GM19395 (cell line): ENCODE results near the gene PLEKHA4.
"Not testable (repeated sequence)": the region's sequence is repeated elsewhere in the genome, so short reads cannot be mapped to it uniquely, and the experiment has no call there.

Experiments used
- ATAC-seq: cut with Tn5 transposase; IDR thresholded peaks from one replicate; pipeline ENCODE4 v1.9.1; 2021; ENCODE audit warnings: mild to moderate bottlenecking, moderate library complexity; ENCODE audit not compliant: unreplicated experiment

The PLEKHA4 gene

GRCh38 chr19:48867123-48867745 lies 1.2 kb downstream of the PLEKHA4 start:
- no peak for ATAC-seq

DNA sequence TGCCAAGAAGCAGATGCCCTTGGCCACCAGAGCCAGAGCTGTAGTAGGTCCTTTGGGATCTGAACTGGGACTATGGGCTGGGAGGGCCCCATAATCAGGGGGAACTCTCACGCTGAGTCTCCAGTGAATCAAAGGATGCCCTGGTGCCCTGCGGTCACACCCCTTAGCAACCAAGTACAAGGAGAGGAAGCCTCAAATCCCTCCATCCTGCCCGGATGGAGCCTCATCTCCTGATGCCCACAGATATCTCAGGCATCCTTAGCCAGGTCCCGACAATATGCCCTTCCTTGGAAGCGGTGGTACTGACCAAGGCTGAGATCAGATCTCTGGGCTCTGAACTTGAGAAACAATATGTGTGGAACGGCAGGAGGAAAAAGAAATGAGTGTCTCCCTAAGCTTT lies 1.7 kb downstream of the PLEKHA4 start:
- no peak for ATAC-seq

- ATAC-seq = no peak
These were observed 5.6 kb downstream of the PLEKHA4 start for GRCh38 chr19:48862827-48863226.

DNA sequence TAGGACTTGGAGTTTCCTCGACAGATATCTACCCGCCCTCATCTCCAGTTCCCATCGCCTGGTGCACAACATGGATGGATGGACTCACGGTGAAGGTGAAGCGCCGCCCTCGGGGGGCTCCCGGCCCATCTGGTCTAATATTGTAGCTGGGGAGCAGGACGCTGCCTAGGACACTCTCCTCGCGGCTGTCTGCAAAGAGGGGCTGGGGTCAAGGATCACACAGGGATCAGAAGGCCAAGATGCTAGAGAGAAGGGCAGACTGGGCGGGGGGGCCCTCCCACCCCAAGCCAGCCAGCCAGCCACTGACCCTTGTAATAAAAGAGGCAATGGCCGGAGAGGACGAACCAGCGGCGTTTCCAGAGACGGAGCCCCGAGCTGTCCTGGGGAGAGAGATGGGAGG lies 7.1 kb downstream of the PLEKHA4 start:
- no peak for ATAC-seq

GRCh38 chr19:48859711-48860572 lies 8.5 kb downstream of the PLEKHA4 start:
- ATAC-seq = peak; percentile 67

DNA sequence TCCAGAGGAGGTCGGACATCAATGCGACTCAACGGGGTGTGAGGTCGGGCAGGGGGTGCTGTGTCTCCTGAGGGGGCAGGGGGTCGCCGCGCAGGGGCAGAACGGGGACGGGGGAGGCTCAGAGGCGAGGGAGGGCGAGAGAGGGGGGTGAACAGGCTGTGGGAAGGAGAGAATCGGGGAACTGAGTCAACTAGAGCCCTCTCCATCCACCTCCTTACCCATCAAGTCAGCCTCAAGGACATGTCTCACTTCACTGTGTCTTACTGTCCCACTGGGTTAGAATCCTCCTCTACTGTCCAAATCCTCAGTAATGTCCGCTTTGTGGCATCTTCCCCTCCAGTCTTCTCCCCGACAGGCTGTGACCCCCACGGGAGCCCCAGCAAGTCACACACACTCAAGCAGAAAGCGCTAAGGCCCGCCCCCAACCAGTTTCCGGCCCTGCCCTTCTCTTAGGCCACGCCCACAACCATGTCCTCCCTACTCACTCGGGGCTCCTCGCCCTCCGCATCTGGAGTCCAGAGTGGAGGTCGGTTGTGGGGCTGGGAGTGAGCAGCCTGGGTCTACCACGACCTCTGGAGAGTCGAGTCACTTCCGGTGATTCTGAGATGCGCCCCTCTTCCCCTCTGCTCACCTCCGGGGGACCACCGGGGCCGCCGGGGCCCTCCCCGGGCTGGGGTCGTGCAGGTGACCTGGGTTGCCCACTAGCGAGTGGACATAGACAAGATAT lies 9.3 kb downstream of the PLEKHA4 start:
- ATAC-seq = no peak

GRCh38 chr19:48856921-48857320 lies 11.5 kb downstream of the PLEKHA4 start:
- no peak for ATAC-seq

GRCh38 chr19:48854103-48854502 lies 14.3 kb downstream of the PLEKHA4 start:
- no peak for ATAC-seq

DNA sequence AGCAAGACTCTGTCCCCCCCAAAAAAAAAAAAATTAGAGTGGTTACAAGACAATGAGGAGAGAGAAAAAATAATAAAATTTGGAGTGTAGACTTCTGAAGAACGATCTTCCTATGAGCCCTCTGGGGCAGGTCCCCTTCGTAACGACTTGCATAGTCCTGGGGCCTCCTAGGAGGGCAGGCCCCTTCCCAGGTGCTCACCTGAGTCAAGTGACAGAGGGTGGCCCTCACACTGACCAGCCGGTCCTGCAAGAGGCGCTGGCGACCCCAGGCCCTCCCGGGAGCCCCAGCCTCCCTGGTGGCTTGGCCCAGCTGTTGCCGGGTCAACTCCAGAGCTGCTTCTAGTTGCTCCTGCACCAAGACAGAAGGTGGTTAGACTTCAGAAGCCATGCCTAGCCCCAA lies 14.9 kb downstream of the PLEKHA4 start:
- ATAC-seq = no peak

- ATAC-seq = no peak
These were observed 16.1 kb downstream of the PLEKHA4 start for GRCh38 chr19:48852292-48852691.

GRCh38 chr19:48846659-48847058 lies 21.8 kb downstream of the PLEKHA4 start:
- ATAC-seq = not testable (repeated sequence)

DNA sequence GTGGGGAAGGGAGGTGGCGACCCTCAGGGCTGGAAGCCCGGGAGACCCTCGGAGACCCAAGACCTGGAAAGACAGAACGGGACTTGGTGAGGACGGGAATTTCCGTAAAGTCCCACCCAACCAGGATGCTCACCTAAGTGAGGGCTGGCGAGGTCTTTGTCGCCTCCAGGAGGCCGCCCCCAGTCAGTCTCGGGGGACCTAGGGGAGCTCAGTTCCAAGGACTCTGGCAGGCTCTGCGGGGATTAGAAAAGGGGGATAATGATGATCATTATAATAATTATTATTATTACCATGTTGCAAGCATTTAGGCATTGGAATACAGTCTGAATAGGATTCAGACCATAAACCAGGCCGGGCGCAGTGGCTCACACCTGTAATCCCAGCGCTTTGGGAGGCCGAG lies 23.0 kb downstream of the PLEKHA4 start:
- no peak for ATAC-seq

DNA sequence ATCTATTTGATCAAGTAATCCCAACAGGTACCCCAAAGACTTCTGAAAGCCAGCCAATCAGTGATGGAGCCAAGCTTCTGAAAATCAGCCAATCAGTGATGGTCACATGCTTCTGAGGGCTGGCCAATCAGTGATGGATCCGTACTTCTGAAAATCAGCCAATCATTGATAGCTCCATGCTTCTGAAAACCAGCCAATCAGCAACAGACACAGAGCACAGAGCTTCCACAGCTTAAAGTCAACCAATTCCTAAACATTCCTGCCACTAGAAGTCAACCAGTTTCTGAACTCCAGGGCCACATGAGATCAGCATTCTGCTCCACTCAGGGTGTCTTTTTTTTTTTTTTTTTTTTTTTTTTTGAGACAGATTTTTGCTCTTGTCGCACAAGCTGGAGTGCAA lies 23.9 kb downstream of the PLEKHA4 start:
- ATAC-seq = no peak

GRCh38 chr19:48842789-48843162 lies 25.6 kb downstream of the PLEKHA4 start:
- ATAC-seq = no peak

- ATAC-seq = no peak
These were observed 26.8 kb downstream of the PLEKHA4 start for GRCh38 chr19:48841571-48841970.

DNA sequence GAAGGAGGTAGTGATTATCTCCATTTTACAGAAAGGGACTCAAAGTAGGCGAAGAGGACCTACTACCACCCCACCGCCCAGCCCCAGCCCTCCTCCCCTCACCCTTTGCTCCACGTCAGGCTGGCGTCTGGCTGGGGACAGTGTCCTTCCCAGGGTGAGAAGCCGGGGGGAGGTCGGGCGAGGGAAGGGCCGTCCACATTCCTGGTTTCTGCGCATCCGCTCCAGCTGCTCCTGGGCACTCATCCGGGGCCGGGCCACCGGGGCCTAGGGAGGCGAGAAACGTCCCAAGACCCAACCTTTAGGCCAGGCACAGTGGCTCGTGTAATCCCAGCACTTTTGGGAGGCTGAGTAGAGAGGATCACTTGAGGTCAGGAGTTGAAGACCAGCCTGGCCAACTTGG lies 27.4 kb downstream of the PLEKHA4 start:
- no peak for ATAC-seq

GRCh38 chr19:48837687-48838086 lies 30.7 kb downstream of the PLEKHA4 start:
- ATAC-seq = no peak

GRCh38 chr19:48837051-48837524 lies 31.3 kb downstream of the PLEKHA4 start:
- no peak for ATAC-seq

GRCh38 chr19:48836089-48837017 lies 32.1 kb downstream of the PLEKHA4 start, which contains the start of gene HSD17B14:
Gene HSD17B14 (minus strand): TSS chr19:48836491. CDS start chr19:48836411, 80 bp downstream.
- no peak for ATAC-seq

GRCh38 chr19:48835734-48836088 lies 32.7 kb downstream of the PLEKHA4 start:
- peak; percentile 78 for ATAC-seq

DNA sequence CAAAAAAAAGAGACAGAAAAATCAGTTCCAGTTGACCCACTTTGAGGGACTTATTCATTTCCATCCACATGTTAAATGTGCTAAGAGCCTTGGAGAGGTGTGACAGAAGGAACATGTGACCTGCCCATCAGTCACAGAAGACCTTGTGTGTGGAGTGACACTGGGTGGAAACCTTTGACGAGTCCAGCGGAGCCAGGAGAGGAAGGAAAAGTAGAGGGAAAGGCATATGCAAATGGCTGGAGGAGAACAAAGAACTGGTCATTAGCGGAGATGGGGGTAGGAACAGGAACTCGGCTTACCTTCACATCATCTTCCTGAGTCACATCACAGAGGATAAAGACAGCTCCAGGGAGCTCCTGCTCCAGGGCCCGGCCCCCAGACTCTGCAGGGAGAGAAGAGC lies 34.4 kb downstream of the PLEKHA4 start:
- no peak for ATAC-seq
